ENCODE data around the gene FCHO2.

Gene FCHO2

DNA sequence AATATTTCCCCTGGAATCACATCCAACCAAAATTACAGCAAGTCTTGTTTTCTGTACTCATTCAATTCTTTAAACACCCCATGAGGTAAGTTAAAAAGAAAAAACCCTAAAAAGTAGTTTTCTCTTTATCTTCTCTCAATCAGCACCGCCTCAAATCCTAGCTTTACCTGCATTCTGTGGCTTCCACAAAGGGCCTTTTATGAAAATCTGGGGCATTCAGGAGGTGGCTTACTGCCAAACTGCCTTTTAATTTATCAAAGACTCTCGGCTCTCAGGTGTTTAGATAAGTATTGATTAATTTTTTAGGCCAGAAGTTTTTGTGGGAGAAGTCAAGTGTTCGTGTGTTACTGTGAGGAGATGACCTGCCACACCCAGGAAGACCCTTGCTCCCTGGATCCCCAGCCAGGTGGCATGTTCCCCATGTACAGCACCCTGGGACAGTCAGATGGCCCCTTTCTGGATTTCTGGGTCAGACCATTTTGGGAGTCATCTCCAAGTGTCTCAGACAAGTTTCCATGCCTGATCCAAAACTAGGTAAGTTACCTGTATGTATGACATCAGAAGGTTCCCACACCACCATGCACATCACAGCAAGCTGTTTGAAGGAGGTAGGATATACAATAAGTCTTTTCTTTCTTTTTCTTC is 158.3 kb downstream of the FCHO2 start:
- DNase-seq (ENCODE audit: low read depth): no peak

DNA sequence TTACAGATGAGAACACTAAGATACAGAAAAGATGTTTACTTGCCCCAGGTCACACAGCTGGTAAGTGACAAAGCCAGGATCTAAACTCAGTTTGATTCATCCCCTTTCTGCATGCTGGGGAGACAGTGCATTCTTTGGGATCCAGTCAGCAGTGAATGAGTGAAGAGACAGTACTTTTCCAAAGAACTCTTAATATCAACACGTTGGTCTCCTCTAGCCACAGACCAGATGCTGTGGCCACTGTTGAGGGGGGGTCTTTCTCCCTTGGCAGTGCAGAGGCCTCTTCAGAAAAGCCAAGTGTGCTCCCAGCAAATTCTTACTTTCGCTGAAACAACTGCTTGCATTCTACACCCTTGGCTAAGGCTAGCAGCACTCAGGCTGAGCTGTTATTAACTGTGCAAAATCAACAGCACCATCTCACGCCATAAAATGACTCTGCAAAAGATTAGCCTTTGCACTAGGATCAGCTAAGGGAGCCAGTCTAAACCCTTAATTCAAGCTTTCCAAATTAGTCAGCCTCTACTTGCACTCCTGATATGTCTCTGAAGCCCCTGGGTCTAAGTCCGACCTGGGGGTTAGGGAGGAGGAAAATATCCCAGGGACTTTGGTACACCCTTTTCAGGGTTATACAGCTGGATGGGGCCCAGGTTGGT is 159.7 kb downstream of the FCHO2 start:
- DNase-seq (ENCODE audit: low read depth): peak; percentile 94

DNA sequence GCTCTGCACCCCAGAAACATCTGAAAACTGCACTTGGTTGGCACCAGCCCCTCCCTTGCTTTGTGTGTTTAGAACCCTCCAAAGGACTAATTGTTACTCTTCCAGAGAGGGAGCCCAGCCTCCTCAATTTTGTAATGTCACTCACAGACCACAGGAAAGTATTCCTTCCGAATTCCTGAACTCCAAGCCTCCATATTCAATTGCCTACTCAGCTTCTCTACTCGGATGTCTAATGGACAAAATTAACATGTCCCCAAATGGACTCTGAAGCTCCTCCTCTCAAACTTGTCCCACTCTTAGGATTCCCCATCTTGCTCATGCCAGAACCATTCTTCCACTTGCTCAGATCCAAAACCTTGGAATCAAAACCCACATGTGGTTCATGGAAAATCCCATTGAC is 160.7 kb downstream of the FCHO2 start:
- DNase-seq (ENCODE audit: low read depth): no peak

DNA sequence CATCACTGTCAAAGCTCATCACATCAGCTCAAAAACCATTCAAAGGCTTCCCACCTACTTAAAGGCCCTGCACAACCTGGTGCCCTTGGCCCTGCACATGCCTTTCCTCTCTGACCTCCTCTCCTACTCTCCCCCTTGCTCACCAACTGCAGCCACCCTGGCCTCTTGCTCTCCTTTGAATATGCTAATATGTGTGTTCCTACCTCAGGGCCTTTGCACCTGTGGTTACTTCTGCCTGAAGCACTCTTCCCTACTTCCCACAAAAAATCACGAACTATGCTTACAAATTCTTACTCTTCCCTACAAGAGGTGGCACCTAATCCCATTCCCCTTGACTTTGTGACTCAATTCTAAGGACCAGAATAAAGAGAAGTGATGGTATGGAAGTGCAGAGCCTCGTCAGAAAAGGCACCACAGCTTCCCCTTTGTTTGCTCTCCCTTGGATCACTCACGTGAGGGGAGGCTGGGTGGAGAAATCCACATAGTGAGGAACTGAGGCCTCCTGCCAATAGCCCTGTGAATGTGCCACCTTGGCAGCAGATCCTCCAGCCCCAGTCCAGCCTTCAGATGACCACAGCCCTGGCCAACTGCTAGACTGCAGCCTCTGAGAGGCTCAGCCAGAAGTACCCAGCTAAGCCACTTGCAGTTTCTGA is 161.4 kb downstream of the FCHO2 start:
- DNase-seq (ENCODE audit: low read depth): no peak

DNA sequence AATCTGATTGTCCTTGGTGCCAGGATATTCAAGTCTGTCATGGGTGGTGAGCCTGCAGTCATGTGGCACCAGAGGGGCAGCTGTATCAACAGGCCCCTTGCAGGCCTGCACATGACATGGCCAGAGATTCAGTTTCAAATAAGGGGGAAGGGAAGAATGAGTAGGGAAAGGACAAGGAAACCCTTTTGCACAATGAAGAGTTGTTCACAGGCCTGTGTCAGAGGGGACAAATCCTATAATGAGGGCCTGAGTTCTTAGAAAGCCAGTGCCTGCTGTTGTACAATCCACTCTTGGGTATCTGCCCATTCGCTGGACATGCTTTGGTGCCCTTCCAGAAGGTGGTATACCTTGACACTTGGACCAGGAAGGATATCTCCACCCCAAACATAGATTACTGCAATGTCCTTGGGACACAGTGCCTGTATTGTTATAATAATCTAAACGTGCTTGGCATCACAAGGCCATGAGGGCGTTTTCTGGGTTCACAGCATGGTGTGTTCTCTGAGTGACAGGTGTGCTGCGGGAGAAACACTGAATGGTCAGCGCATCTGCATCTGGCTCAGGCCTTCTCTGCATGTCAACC is 162.6 kb downstream of the FCHO2 start:
- DNase-seq (ENCODE audit: low read depth): no peak

DNA sequence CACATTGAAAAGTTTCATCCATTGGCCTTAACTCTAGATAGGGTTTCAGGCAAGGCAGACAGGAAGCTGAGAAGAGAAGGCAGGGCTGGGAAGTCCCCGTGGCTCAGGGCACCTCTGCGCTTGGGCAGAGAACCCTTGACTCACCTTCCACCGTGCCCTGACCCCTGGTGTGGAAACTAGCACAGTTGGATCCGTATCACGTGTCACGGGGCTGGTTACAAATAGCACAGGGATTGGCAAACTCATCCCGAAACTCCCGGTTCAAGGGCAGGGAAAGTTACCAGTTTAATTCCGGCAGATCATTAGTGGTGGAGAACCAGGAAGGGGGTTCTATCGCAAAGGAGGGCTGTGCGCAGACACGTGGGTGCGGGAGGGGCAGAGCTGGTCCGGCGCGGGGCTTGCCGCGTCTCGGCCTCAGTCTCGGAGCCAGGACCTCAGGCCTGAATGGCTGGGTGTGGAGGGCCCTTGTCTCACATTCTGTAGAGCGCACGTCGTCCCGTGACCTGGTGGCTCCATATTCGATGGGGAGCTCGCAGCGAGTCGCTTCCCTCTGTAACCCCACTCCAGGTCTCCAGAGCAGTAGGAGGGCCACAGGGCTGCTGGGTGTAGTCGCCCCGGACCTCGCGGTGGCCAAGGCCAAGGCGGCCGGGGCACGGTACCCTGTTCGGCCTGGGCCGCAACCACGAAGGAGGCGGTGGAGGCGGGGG is 163.8 kb downstream of the FCHO2 start:
- DNase-seq (ENCODE audit: low read depth): no peak

DNA sequence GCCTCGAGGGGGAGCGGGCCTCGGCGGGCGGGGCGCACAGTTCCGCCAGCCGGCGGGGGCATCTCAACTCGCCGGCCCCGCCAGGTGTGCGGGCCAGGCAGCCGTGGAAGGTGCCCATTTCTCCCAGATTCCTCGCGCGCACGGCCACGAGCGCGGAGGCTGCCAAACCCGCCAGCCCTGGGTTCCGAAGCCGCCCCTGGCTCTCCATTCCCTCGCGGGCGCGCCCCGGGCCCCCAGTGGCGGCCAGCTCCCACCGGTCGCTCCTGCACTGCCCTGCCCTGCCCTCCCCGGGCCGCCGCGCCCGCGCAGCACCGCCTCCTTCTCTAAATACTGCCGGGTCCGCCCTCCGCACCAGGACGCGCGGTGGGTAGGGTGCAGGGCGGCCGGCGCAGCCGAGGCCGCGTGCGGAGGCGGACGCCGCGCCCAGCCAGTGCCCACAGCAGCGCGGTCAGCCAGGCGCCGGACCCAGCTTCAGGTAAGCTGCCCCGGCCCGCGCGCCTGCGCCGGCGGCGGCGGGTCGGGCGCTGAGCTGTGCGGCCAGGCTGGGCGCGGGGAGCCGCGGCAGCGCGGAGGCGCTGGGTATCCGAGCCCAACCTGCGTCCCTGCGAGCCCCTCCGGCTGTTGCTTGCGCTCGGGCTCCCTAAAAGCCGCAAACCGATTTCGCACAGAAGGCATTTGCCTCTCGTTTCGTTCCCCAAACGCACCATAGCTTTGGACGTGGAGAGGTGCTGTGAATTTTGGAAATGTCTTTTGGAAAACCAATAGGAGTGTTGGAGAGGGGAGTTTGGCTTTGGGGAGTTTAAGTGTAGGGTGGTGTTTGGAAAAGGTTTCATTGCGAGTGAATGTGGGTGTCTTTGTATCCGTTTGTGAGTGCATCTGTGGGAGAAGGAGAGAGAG is 164.6 kb downstream of the FCHO2 start, which contains the start of gene TMEM171:
Gene TMEM171, plus strand, starts transcription at position 354 of the 897 bp plus-strand sequence. CDS start 2,799 bp downstream, outside the sequence.
- DNase-seq (ENCODE audit: low read depth): peak; percentile 39

DNA sequence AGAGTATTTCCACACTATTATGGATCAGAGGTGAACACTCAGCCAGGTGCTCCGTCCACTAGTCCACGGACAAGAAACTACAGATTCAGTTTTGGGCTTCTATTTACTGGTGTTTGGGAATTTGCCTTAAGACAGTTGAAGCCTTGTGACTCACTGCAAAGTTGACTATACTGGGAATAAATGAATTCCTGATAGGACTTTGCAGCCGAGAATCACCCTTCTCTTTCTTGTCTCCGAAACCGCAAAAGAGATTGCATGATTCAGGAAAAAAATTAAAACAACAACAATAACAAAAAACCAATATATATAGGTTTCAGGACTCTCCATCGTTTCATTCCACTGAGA is 165.2 kb downstream of the FCHO2 start:
- peak; percentile 43 for DNase-seq (ENCODE audit: low read depth)

DNA sequence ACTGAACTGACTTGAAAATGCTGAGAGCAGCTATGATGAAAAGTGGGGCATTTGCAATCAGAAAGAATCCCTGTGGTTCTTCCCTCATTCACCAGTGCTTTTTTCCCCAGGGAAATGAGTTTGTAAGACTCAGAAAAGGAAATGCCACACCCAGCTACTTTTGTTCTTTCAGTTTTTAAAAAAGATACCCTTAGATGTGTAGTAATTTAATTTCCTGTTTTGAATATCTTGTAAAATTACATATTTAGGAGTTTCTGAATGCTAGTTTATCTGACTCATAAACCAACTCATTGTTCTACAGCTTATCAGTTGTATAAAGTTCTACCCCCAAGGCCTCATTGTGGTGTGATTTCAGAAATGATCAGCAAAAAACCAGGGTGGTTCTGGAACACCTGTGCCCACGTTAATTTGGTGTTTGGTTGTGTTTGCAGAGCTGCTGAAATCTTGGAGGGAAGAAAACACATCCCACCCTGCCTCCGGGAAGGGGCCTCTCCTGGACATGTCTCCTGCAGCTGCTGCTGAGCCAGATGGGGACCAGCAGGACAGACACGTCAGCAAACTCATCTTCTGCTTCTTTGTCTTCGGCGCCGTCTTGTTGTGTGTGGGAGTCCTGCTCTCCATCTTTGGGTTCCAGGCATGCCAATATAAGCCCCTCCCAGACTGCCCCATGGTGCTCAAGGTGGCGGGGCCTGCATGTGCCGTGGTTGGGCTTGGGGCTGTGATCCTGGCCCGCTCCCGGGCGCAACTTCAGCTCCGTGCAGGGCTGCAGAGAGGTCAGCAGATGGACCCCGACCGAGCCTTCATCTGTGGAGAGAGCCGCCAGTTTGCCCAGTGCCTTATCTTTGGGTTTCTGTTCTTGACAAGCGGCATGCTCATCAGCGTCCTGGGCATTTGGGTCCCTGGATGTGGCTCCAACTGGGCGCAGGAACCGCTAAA is 167.3 kb downstream of the FCHO2 start:
- peak; percentile 57 for DNase-seq (ENCODE audit: low read depth)

DNA sequence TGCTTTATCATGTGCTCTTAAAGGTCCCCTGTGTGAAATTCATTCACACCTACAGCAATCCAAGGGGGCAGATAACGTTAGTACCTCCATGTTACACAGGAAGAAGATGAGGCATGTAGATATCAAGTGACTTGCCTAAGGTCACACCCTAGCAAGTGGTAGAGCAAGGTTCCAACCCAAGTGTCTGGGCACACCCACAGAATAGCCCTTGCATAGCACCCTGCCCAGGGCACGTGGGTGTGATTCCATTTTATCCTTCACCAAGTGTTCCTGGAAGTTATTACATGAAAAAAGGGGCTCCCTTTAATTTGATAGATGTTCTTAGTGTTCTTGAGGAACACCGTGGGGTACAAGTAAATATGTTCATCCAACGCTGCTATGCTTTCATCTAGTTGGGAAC is 169.4 kb downstream of the FCHO2 start:
- no peak for DNase-seq (ENCODE audit: low read depth)

DNA sequence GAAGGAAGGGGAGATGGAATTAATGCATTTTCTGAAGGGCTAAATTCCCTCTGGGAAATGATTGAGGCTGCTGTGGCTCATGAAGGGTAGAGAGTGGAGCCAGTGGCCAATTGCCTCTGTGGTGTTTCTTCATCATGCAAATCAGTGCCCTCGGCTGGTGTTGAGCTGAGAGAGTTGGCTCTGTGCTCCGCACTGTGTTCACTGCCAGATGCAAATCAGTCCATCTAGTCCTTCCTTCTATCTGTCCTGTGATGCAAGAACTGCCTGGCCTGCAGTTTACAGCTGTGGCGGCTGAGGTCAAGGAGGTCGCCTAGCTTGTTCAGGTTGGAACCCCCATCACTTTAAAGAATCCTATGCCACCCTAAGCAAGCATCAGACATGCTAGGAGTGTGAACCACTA is 170.5 kb downstream of the FCHO2 start:
- no peak for DNase-seq (ENCODE audit: low read depth)

DNA sequence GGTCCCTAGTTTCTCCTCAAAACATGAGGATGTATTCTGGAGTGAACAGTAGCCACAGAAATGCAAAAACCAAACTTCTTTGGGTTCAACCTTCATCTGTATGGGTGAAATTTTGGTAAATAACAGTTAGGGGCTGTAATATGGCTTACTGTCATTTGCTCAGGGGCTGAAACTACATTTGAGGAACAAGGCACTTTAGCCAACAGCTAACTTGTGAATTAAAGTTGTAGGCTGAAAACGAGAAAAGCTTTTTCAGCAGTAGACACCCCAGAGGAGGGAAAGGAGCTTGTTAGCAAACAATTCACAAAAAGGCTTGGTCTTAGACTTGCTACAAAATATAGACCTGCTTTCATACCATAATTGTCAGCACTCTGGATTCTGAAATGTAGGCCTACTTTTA is 171.1 kb downstream of the FCHO2 start:
- DNase-seq (ENCODE audit: low read depth): no peak

DNA sequence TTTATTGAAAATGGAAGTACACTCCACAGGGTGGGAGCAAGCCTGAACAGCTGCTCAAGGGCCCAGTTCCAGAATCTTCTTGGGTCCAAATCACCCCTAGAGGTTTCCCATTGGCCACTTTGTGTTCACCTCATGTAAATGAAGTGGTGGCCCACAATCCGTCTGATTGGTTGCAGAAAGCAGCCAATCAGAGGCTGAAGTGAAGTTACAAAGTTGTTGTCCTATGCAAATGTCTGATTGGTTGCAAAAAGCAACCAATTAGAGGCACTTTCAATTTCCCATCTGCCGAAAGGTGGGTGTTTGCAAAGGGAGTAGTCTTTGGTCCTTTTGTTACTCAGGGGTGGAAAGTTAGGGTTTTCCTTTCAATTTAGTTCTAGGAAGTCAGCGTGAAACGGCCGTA is 173.3 kb downstream of the FCHO2 start:
- no peak for DNase-seq (ENCODE audit: low read depth)

DNA sequence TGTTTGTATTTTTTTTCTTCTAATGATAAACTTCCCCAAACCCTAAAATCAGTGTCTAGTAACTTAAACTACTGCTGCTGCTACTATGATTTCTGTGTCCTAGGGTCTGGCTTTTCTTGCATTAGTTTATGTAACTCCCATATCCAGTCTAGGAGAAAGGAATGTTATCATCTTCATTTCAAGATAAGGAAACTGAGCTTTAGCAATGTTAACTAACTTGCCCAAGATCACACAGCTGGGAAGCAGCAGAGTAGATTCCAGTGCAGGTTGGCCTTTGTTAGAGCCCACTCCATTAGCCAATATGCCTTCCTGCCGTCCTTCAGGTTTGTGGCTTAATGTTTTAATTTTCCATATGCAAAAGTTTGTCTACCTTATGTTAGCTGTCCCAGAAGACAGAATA is 175.0 kb downstream of the FCHO2 start:
- no peak for DNase-seq (ENCODE audit: low read depth)

DNA sequence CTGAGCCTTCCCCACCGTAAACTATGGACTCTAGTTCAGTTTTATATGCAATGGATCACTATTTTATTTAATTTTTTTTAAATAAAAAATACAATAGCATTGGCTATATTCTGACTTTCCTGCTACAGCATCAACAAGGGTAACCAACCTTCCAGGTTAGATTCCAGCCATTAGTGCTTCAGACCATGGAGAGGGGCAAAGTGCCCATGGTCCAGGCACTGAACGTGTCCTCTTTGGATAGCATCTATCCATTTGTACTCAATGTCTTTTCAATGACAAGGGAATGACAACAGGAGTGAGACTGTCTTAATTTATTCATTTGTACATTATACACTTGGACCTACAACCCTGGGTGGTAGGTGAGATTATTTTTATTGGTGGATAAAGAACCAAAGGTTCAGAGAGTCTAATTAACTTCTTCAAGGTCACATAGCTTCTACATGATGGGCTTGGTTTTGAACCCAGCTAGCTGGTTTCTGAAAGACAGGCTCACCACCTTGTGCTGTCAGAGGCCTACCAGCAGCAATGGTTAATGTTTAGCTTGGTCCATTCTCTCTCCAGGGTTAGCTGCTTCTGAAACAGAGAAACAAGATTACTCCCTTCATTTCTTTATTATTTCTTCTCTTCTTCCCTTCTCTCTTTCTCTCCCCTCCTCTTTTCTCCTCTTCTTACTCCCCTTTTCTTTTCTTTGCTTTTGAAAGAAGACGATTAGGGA is 176.0 kb downstream of the FCHO2 start:
- no peak for DNase-seq (ENCODE audit: low read depth)

DNA sequence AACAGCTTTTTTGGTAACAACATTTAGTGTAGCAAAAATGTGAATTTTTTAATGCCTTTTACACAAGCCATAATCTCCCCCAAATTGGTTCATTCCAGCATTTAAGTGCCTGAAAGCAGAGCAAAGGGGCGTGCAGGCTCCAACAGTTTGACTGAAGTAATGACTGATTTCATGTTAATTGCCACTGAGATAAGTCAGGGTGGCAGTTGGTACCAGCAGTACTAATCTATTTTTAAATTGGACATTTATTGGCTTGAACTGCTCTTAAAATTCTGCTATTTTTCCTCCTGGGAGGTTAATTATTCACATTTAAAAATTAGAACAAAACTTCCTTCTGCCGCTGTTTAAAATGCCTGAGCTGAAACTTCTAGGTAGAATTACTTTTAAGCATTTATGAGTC is 176.9 kb downstream of the FCHO2 start:
- DNase-seq (ENCODE audit: low read depth): no peak

DNA sequence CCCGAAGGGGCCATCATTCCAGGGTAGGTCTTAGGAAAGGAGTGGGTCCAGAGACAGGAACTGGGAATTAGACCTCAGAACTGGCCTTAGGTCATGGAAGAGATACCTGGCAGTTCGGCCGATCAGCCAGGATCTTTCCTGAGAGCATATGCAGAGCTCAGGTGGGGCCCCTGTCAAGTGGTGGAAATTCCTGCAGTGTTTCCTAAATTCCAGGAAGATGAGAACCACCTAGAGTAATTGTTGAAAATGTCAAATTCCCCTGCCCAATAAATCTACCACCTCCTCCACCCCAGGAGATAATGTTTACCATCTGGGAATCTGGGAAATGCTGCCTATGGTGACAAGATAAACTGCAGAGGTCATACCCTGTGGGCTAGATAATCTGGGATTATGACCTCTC is 179.2 kb downstream of the FCHO2 start:
- DNase-seq (ENCODE audit: low read depth): no peak

DNA sequence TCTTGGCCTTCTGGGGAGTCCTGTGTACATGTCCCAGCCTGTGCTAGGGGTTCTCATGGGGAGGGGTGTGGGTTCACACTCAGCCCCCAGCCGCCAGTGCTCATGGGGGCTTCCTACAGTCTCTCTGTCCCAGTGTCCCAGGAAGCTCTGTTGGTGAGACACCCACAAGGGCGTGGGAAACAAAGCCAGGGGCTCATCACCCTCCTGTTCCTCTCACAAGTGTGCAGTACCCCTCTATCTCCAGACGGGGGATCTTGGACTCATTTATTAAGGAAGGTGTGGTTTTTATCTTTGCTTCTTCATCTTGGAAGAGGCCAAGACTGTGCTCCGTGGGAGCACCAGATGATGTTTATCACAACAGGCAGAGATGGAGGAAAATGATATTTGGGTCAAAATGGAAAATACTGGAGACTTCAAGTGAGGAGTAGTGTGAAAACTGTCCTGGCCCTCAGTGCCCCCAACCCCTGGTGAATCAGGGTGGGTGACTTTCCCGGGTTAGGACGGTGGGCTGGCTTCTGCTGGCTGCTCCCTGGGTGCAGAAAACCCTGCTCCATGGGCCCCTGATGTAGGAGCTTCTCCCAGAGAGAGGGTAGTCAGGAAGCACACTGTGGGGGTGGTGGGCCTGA is 179.7 kb downstream of the FCHO2 start:
- DNase-seq (ENCODE audit: low read depth): peak; percentile 54

DNA sequence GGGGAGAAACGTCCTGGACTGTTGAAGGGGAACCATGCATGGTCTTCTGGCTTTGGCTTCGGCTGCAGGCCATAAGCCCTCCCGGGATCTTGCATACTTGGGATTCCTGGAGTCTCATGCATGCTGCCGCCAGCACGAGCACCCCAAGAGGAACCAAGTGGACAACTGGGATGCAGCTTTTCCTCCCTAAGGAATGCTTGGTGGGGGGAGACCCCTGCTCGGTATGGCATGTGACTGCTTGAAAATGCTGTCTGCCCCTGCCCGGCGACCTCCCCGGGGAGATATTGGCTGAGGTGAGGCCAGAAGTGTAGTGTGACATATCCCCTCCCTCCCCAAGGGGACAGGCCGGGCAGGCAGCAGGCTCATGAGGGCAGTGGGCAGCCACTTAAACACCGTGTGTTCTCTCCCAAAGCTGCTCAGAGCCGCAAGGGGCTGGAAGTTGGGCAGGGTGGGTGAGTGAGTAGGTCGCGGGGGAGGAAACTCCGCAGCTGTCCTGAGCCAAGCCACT is 180.3 kb downstream of the FCHO2 start:
- no peak for DNase-seq (ENCODE audit: low read depth)

Data from iris pigment epithelial cell (primary cell).